ENCODE results near the gene DYNAP.

The DYNAP gene

DNA sequence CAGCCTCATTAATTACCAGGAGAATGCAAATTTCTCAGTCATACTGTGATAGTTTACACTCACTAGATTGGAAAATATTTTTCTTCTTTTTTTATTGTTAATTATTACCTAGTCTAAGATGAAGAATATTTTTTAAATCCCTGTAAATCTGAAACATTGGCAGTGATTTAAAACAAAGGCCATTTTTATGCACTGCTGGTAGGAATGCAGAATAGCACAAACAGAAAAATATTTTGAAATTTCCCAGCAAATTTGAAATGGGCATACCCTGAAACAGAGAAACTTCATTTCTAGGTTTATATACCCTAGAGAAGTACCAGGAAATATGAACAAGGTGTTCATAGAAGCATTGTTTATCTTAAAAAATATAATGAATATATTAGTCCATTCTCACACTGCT is 31.0 kb downstream of the DYNAP start:
- Histone ChIP-seq H2AFZ (ENCODE audit: low read depth, low read length) (no peak overlapping the region), H4K20me1 (ENCODE audit: insufficient read depth, low read length) (no peaks in the 10 kb centered on the region), H3K36me3 (ENCODE audit: insufficient read depth, low read length) (no peaks in the 10 kb centered on the region), H3K4me2 (ENCODE audit: insufficient read depth, low read length) (no peak overlapping the region), H3K79me2 (ENCODE audit: insufficient read depth, low read length) (no peaks in the 10 kb centered on the region), H3K4me1 (ENCODE audit: insufficient read depth, low read length) (no peaks in the 10 kb centered on the region), H3K27me3 (ENCODE audit: insufficient read depth, low read length, poor library complexity) (no peaks in the 10 kb centered on the region), H3K4me3 (ENCODE audit: low read depth in 1 of 2, low read length in 2 of 2) (no peak overlapping the region), H3K9ac (ENCODE audit: low read depth, low read length) (no peak overlapping the region), H3K9me3 (ENCODE audit: insufficient read depth, low read length, severe bottlenecking) (no peaks in the 10 kb centered on the region), H3K27ac (ENCODE audit: low read length) (no peak overlapping the region)
- ATAC-seq (ENCODE audit: insufficient read depth, low read depth): no peak
- DNase-seq: no peak
- TF ChIP-seq, protein P1, sequence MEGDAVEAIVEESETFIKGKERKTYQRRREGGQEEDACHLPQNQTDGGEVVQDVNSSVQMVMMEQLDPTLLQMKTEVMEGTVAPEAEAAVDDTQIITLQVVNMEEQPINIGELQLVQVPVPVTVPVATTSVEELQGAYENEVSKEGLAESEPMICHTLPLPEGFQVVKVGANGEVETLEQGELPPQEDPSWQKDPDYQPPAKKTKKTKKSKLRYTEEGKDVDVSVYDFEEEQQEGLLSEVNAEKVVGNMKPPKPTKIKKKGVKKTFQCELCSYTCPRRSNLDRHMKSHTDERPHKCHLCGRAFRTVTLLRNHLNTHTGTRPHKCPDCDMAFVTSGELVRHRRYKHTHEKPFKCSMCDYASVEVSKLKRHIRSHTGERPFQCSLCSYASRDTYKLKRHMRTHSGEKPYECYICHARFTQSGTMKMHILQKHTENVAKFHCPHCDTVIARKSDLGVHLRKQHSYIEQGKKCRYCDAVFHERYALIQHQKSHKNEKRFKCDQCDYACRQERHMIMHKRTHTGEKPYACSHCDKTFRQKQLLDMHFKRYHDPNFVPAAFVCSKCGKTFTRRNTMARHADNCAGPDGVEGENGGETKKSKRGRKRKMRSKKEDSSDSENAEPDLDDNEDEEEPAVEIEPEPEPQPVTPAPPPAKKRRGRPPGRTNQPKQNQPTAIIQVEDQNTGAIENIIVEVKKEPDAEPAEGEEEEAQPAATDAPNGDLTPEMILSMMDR (IDR thresholded peaks at IDR 0.05; ENCODE audit: borderline replicate concordance, extremely low read depth, low read length, poor library complexity, severe bottlenecking): no peak
- TF ChIP-seq EZH2 (IDR thresholded peaks at IDR 0.05; ENCODE audit: borderline replicate concordance, low read depth, low read length, severe bottlenecking): no peak

DNA sequence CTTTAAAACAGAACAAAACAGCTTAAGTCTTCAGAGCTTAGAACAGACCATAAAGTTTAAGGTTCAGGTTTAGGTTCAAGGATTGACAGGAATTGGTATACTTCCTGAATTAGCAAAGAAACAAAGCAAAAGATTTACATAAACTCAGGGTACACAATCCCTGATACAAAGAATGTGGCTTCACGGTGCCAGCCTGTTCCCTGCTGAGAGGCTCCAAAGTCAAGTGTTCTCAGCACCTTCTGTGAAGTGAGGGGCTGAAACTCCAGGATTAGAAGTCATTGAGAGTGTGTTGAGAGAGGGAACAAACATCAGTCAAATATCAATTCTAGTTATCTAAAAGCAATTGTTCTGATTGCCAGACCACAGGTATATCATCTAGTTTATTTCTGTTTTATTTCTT is 35.7 kb downstream of the DYNAP start:
- no peak for DNase-seq
- H3K27me3 ChIP-seq (ENCODE audit: insufficient read depth, low read length, poor library complexity): no peaks in the 10 kb centered on the region
- no peaks in the 10 kb centered on the region for H4K20me1 ChIP-seq (ENCODE audit: insufficient read depth, low read length)
- H2AFZ ChIP-seq (ENCODE audit: low read depth, low read length): no peak overlapping the region
- H3K4me3 ChIP-seq (ENCODE audit: low read depth in 1 of 2, low read length in 2 of 2): no peak overlapping the region
- TF ChIP-seq EZH2 (IDR thresholded peaks at IDR 0.05; ENCODE audit: borderline replicate concordance, low read depth, low read length, severe bottlenecking): no peak
- TF ChIP-seq, protein P1 (IDR thresholded peaks at IDR 0.05; ENCODE audit: borderline replicate concordance, extremely low read depth, low read length, poor library complexity, severe bottlenecking): no peak
- H3K4me1 ChIP-seq (ENCODE audit: insufficient read depth, low read length): no peaks in the 10 kb centered on the region
- H3K9me3 ChIP-seq (ENCODE audit: insufficient read depth, low read length, severe bottlenecking): no peaks in the 10 kb centered on the region
- no peaks in the 10 kb centered on the region for H3K36me3 ChIP-seq (ENCODE audit: insufficient read depth, low read length)
- H3K79me2 ChIP-seq (ENCODE audit: insufficient read depth, low read length): no peaks in the 10 kb centered on the region
- no peak overlapping the region for H3K9ac ChIP-seq (ENCODE audit: low read depth, low read length)
- no peak for ATAC-seq (ENCODE audit: insufficient read depth, low read depth)
- H3K4me2 ChIP-seq (ENCODE audit: insufficient read depth, low read length): no peak overlapping the region
- no peak overlapping the region for H3K27ac ChIP-seq (ENCODE audit: low read length)

DNA sequence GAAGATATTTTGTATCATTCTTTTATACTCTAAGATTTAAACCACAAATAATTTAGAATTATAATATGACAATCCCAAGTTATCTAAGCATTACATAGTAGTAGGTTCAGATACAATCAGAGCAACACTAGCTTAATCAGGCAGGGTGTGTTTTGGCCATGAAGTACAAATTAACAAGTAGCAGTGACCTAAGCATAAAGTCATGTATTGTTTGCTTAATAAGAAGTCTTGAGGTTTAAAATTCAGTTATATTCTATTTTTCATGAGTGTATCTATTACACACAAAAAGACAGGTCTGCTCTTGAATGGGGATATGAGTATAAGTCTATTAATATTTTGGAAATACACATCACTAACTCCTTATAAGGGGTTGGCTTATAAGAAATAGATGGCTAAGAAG is 39.9 kb downstream of the DYNAP start:
- no peak for TF ChIP-seq EZH2 (IDR thresholded peaks at IDR 0.05; ENCODE audit: borderline replicate concordance, low read depth, low read length, severe bottlenecking)
- TF ChIP-seq, protein P1 (IDR thresholded peaks at IDR 0.05; ENCODE audit: borderline replicate concordance, extremely low read depth, low read length, poor library complexity, severe bottlenecking): no peak
- no peak for ATAC-seq (ENCODE audit: insufficient read depth, low read depth)
- no peaks in the 10 kb centered on the region for H3K9me3 ChIP-seq (ENCODE audit: insufficient read depth, low read length, severe bottlenecking)
- H3K79me2 ChIP-seq (ENCODE audit: insufficient read depth, low read length): no peaks in the 10 kb centered on the region
- H2AFZ ChIP-seq (ENCODE audit: low read depth, low read length): no peak overlapping the region
- no peak overlapping the region for H3K4me3 ChIP-seq (ENCODE audit: low read depth in 1 of 2, low read length in 2 of 2)
- no peak overlapping the region for H3K4me2 ChIP-seq (ENCODE audit: insufficient read depth, low read length)
- no peak overlapping the region for H3K27ac ChIP-seq (ENCODE audit: low read length)
- no peak for DNase-seq
- no peaks in the 10 kb centered on the region for H4K20me1 ChIP-seq (ENCODE audit: insufficient read depth, low read length)
- H3K4me1 ChIP-seq (ENCODE audit: insufficient read depth, low read length): no peaks in the 10 kb centered on the region
- H3K36me3 ChIP-seq (ENCODE audit: insufficient read depth, low read length): no peaks in the 10 kb centered on the region
- H3K27me3 ChIP-seq (ENCODE audit: insufficient read depth, low read length, poor library complexity): no peaks in the 10 kb centered on the region
- H3K9ac ChIP-seq (ENCODE audit: low read depth, low read length): no peak overlapping the region

DNA sequence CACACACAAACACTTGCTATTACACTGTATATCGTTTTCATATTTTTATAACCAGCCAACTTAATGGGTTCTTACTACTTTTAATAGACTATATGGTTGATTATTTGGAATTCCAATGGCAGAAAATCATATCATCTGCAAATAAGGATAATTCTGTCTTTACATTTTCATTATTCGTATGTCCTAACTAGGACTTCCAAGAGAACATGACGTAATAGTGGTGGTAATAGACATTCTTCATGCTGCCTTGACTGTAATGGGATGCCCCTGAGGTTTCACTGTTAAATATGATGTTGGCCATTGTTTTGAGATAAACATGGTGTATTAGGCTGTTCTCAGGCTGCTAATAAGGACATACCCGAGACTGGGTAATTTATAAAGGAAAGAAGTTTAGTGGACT is 45.2 kb downstream of the DYNAP start:
- no peaks in the 10 kb centered on the region for H3K79me2 ChIP-seq (ENCODE audit: insufficient read depth, low read length)
- TF ChIP-seq, protein P1 (IDR thresholded peaks at IDR 0.05; ENCODE audit: borderline replicate concordance, extremely low read depth, low read length, poor library complexity, severe bottlenecking): no peak
- no peak for TF ChIP-seq EZH2 (IDR thresholded peaks at IDR 0.05; ENCODE audit: borderline replicate concordance, low read depth, low read length, severe bottlenecking)
- no peaks in the 10 kb centered on the region for H3K36me3 ChIP-seq (ENCODE audit: insufficient read depth, low read length)
- H4K20me1 ChIP-seq (ENCODE audit: insufficient read depth, low read length): no peaks in the 10 kb centered on the region
- no peak for ATAC-seq (ENCODE audit: insufficient read depth, low read depth)
- H3K9me3 ChIP-seq (ENCODE audit: insufficient read depth, low read length, severe bottlenecking): no peaks in the 10 kb centered on the region
- no peak overlapping the region for H3K27ac ChIP-seq (ENCODE audit: low read length)
- DNase-seq: no peak
- no peak overlapping the region for H3K4me3 ChIP-seq (ENCODE audit: low read depth in 1 of 2, low read length in 2 of 2)
- no peak overlapping the region for H3K4me2 ChIP-seq (ENCODE audit: insufficient read depth, low read length)
- no peaks in the 10 kb centered on the region for H3K27me3 ChIP-seq (ENCODE audit: insufficient read depth, low read length, poor library complexity)
- no peaks in the 10 kb centered on the region for H3K4me1 ChIP-seq (ENCODE audit: insufficient read depth, low read length)
- no peak overlapping the region for H2AFZ ChIP-seq (ENCODE audit: low read depth, low read length)
- H3K9ac ChIP-seq (ENCODE audit: low read depth, low read length): no peak overlapping the region
